Measurements from ENCODE around the gene AP4M1.

The AP4M1 gene

GRCh38 chr7:100101016-100101862 is at the start of gene AP4M1, which contains the start of gene MCM7:
Gene AP4M1, plus strand, starts transcription at chr7:100101643. Its CDS starts 72 bp downstream, at chr7:100101715.
Gene MCM7, minus strand, starts transcription at chr7:100101397. Its CDS starts 103 bp downstream, at chr7:100101294.
- TF ChIP-seq GATA2 (IDR thresholded peaks at IDR 0.05; ENCODE audit: low read depth, low read length) = no peak
- TF ChIP-seq GATA3 (IDR thresholded peaks at IDR 0.05; ENCODE audit: low read depth, low read length) = no peak

- TF ChIP-seq GATA2 (IDR thresholded peaks at IDR 0.05; ENCODE audit: low read depth, low read length) = no peak
- TF ChIP-seq GATA3 (IDR thresholded peaks at IDR 0.05; ENCODE audit: low read depth, low read length) = no peak
Observed at GRCh38 chr7:100053215-100053614, 48.2 kb upstream of the AP4M1 start.

GRCh38 chr7:100057006-100057405 is 44.4 kb upstream of the AP4M1 start:
- TF ChIP-seq GATA3 (IDR thresholded peaks at IDR 0.05; ENCODE audit: low read depth, low read length) = no peak

- TF ChIP-seq GATA3 (IDR thresholded peaks at IDR 0.05; ENCODE audit: low read depth, low read length) = no peak
Observed at GRCh38 chr7:100059251-100059739, 42.1 kb upstream of the AP4M1 start.

GRCh38 chr7:100061518-100062193 is 39.8 kb upstream of the AP4M1 start:
- TF ChIP-seq GATA2 (IDR thresholded peaks at IDR 0.05; ENCODE audit: low read depth, low read length) = no peak
- TF ChIP-seq GATA3 (IDR thresholded peaks at IDR 0.05; ENCODE audit: low read depth, low read length) = no peak

- TF ChIP-seq GATA2 (IDR thresholded peaks at IDR 0.05; ENCODE audit: low read depth, low read length) (no peak), GATA3 (IDR thresholded peaks at IDR 0.05; ENCODE audit: low read depth, low read length) (no peak)
Observed at GRCh38 chr7:100063376-100063775, 38.1 kb upstream of the AP4M1 start.

- TF ChIP-seq GATA3 (IDR thresholded peaks at IDR 0.05; ENCODE audit: low read depth, low read length) (no peak), GATA2 (IDR thresholded peaks at IDR 0.05; ENCODE audit: low read depth, low read length) (no peak)
Observed at GRCh38 chr7:100064162-100064561, 37.3 kb upstream of the AP4M1 start.

GRCh38 chr7:100065452-100066186 is 35.8 kb upstream of the AP4M1 start:
- TF ChIP-seq GATA3 (IDR thresholded peaks at IDR 0.05; ENCODE audit: low read depth, low read length) (no peak), GATA2 (IDR thresholded peaks at IDR 0.05; ENCODE audit: low read depth, low read length) (peak; percentile 63; the same call in 1 of the 2 replicates)

GRCh38 chr7:100066953-100067352 is 34.5 kb upstream of the AP4M1 start:
- TF ChIP-seq GATA3 (IDR thresholded peaks at IDR 0.05; ENCODE audit: low read depth, low read length) = no peak
- no peak for TF ChIP-seq GATA2 (IDR thresholded peaks at IDR 0.05; ENCODE audit: low read depth, low read length)

GRCh38 chr7:100069991-100070390 is 31.5 kb upstream of the AP4M1 start:
- TF ChIP-seq GATA2 (IDR thresholded peaks at IDR 0.05; ENCODE audit: low read depth, low read length) (no peak), GATA3 (IDR thresholded peaks at IDR 0.05; ENCODE audit: low read depth, low read length) (no peak)

GRCh38 chr7:100071018-100071723 is 30.3 kb upstream of the AP4M1 start:
- TF ChIP-seq GATA3 (IDR thresholded peaks at IDR 0.05; ENCODE audit: low read depth, low read length) = no peak
- TF ChIP-seq GATA2 (IDR thresholded peaks at IDR 0.05; ENCODE audit: low read depth, low read length) = no peak

GRCh38 chr7:100072462-100072861 is 29.0 kb upstream of the AP4M1 start:
- TF ChIP-seq GATA3 (IDR thresholded peaks at IDR 0.05; ENCODE audit: low read depth, low read length) (no peak), GATA2 (IDR thresholded peaks at IDR 0.05; ENCODE audit: low read depth, low read length) (no peak)

- TF ChIP-seq GATA2 (IDR thresholded peaks at IDR 0.05; ENCODE audit: low read depth, low read length) (no peak), GATA3 (IDR thresholded peaks at IDR 0.05; ENCODE audit: low read depth, low read length) (no peak)
Observed at GRCh38 chr7:100074841-100075240, 26.6 kb upstream of the AP4M1 start.
